Lower leg skin (tissue), 3 donors: ENCODE measurements around the gene LEMD2.

ENCODE experiments used
- POLR2A ChIP-seq, 2 donors: fragments of 450-650 bp; IDR thresholded peaks; one replicate each; pipeline ENCODE4 v1.6.1; 2016 to 2017; ENCODE audit warnings: antibody characterized with exemption in 2 of 2, mild to moderate bottlenecking in 1 of 2, moderate library complexity in 1 of 2
- TF ChIP-seq, protein P1 (sequence below), 3 donors: fragments of 450-650 bp; IDR thresholded peaks; one replicate each; pipeline ENCODE4 v1.5.1; 2016; ENCODE audit warnings: antibody characterized with exemption in 3 of 3, mild to moderate bottlenecking in 3 of 3, moderate library complexity in 2 of 3

DNA sequence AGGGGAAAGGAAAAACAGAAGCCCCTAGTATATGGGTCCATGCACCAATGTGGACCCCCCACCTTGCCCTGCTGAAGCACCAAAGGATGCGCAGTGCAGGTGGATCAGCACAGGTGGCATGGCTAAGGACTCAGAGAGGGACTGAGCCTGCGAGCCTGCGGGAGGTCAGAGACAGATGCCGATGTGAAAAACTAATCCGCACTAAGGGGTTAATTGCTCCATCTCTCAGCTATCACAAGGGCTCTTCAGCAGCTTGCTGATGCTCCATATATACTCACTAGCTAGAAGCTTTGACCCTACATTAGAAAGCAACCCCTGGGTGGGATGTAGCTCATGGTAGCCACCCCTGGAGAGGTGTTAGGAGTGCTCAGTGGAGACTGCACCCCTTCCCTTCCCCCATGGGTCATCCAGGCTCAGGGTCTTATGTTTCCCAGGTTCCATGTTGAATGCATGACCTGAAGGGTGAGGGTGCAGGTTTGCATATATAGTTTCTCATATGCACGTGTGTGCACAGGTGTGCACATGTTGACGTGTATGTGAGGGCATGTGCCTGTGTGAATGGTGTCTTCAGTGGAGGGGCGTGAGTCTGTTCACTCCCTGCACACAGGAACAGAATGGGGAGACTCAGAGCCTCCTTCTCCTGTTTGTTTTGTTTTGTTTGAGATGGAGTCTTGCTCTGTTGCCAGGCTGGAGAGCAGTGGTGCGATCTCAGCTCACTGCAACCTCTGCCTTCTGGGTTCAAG, 28.9 kb downstream of the LEMD2 start:
- TF ChIP-seq, protein P1, sequence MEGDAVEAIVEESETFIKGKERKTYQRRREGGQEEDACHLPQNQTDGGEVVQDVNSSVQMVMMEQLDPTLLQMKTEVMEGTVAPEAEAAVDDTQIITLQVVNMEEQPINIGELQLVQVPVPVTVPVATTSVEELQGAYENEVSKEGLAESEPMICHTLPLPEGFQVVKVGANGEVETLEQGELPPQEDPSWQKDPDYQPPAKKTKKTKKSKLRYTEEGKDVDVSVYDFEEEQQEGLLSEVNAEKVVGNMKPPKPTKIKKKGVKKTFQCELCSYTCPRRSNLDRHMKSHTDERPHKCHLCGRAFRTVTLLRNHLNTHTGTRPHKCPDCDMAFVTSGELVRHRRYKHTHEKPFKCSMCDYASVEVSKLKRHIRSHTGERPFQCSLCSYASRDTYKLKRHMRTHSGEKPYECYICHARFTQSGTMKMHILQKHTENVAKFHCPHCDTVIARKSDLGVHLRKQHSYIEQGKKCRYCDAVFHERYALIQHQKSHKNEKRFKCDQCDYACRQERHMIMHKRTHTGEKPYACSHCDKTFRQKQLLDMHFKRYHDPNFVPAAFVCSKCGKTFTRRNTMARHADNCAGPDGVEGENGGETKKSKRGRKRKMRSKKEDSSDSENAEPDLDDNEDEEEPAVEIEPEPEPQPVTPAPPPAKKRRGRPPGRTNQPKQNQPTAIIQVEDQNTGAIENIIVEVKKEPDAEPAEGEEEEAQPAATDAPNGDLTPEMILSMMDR (IDR thresholded peaks at IDR 0.05), result no peak
- no peak for TF ChIP-seq POLR2A (IDR thresholded peaks at IDR 0.05)
